ENCODE results near the gene ASB10.

Gene ASB10

GRCh38 chr7:151186640-151187408 is at the start of gene ASB10:
ASB10 (minus strand) TSS chr7:151187250; CDS start chr7:151187130, 120 bp downstream.
- H3K9me3 Mint-ChIP-seq, result no peaks in the 10 kb centered on the region
- DNase-seq (ENCODE audit: low spot score in 2 of 2), result no peak
- H3K4me1 Mint-ChIP-seq, result peaks cover 6% of the 10 kb centered on the region
- H3K4me3 Mint-ChIP-seq, result no peak within 1 kb of the TSS
- H3K27ac Mint-ChIP-seq, result no peak within 1 kb of the TSS
- no peaks in the 10 kb centered on the region for H3K36me3 Mint-ChIP-seq
- peaks cover 22% of the 10 kb centered on the region for H3K27me3 Mint-ChIP-seq
- no peak for ATAC-seq (ENCODE audit: low read depth)

GRCh38 chr7:151236406-151236805 is 49.4 kb upstream of the ASB10 start:
- Mint-ChIP-seq H3K36me3 (peaks cover 9% of the 10 kb centered on the region), H3K4me3 (no peak overlapping the region)
- DNase-seq (ENCODE audit: low spot score in 2 of 2), result no peak

DNA sequence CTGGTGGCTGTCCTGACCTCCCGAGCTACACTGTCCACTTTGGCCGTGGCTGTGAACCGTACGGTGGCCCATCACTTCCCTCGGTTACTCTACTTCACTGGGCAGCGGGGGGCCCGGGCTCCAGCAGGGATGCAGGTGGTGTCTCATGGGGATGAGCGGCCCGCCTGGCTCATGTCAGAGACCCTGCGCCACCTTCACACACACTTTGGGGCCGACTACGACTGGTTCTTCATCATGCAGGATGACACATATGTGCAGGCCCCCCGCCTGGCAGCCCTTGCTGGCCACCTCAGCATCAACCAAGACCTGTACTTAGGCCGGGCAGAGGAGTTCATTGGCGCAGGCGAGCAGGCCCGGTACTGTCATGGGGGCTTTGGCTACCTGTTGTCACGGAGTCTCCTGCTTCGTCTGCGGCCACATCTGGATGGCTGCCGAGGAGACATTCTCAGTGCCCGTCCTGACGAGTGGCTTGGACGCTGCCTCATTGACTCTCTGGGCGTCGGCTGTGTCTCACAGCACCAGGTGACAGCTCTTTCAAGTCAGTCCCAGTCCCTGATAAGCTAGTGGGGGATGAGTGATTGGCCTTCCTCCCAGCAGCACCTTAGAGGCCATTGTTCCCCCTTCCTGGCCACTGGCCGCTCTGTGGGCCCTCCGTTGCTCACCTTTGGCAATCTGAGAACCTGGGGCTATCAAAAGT is 48.2 kb upstream of the ASB10 start:
- peaks cover 28% of the 10 kb centered on the region for H3K4me1 Mint-ChIP-seq
- ATAC-seq (ENCODE audit: low read depth), result no peak
- peaks cover 9% of the 10 kb centered on the region for H3K36me3 Mint-ChIP-seq
- no peak for DNase-seq (ENCODE audit: low spot score in 2 of 2)
- H3K27ac Mint-ChIP-seq, result no peak overlapping the region
- H3K9me3 Mint-ChIP-seq, result no peaks in the 10 kb centered on the region
- no peaks in the 10 kb centered on the region for H3K27me3 Mint-ChIP-seq
- H3K4me3 Mint-ChIP-seq, result no peak overlapping the region

More at GRCh38 chr7:151236406-151236805, 49.4 kb upstream of the ASB10 start:
- no peaks in the 10 kb centered on the region for H3K27me3 Mint-ChIP-seq
- no peak for ATAC-seq (ENCODE audit: low read depth)
- H3K4me1 Mint-ChIP-seq, result peaks cover 28% of the 10 kb centered on the region
- no peak overlapping the region for H3K27ac Mint-ChIP-seq
- H3K9me3 Mint-ChIP-seq, result no peaks in the 10 kb centered on the region

DNA sequence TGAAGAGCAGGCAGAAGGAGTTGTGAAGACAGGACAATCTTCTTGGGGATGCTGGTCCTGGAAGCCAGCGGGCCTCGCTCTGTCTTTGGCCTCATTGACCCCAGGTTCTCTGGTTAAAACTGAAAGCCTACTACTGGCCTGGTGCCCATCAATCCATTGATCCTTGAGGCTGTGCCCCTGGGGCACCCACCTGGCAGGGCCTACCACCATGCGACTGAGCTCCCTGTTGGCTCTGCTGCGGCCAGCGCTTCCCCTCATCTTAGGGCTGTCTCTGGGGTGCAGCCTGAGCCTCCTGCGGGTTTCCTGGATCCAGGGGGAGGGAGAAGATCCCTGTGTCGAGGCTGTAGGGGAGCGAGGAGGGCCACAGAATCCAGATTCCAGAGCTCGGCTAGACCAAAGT is 46.8 kb upstream of the ASB10 start:
- Mint-ChIP-seq H3K36me3 (peaks cover 7% of the 10 kb centered on the region), H3K4me3 (peak overlapping the region; percentile 99), H3K9me3 (no peaks in the 10 kb centered on the region), H3K27me3 (no peaks in the 10 kb centered on the region), H3K27ac (peak overlapping the region; percentile 95), H3K4me1 (peaks cover 23% of the 10 kb centered on the region)
- DNase-seq (ENCODE audit: low spot score in 2 of 2) (no peak), ATAC-seq (ENCODE audit: low read depth) (no peak)

DNA sequence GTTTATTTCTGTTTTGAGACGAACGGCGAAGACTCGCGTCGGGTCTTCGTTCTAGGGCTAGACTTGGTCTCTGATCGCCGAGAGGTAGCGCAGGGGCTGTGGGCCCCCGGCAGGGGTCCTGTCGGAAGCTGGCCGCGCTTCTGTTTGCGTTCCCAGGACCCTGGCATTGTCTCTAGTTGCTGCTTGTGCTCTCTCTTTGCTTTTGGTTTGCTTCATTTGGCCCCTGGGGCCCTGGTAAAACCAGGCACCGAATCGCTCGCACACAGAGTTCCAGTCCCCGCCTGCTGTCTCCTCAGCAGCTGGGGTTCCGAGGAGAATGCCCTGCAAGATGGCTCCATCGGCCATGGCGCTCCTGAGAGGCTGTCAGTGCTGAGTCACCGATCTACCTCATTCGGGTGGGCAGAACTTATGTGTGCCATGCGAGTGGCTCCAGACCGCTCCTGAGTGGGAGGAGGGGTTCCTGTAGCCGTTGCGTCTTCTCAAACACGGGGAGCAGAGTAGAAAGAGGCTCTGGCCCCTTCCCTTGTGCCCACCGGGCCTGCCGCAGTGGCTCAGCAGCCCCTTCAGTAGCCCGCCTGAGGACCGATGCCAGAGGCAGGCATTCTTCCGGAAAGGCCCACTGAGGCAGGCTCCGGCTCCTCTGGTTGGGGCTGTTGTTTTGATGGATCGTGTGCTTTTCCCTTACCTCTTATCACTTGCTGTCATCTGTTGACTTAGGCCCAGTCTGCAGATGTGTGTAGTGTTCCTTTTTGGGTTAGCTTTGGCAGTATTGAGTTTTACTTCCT is 46.1 kb upstream of the ASB10 start:
- Mint-ChIP-seq H3K36me3 (peaks cover 7% of the 10 kb centered on the region), H3K27ac (peak overlapping the region; percentile 95), H3K27me3 (no peaks in the 10 kb centered on the region), H3K4me1 (peaks cover 24% of the 10 kb centered on the region), H3K9me3 (no peaks in the 10 kb centered on the region), H3K4me3 (peak overlapping the region; percentile 99)
- peak; percentile 20 for ATAC-seq (ENCODE audit: low read depth)
- DNase-seq (ENCODE audit: low spot score in 2 of 2), result no peak

GRCh38 chr7:151232091-151232916 is 45.3 kb upstream of the ASB10 start, which contains the start of gene CHPF2:
CHPF2 (plus strand) TSS chr7:151232483; CDS start chr7:151234012, 1,529 bp downstream.
- peak within 1 kb of the TSS; percentile 99 for H3K4me3 Mint-ChIP-seq
- peaks cover 27% of the 10 kb centered on the region for H3K4me1 Mint-ChIP-seq
- H3K27me3 Mint-ChIP-seq, result no peaks in the 10 kb centered on the region
- peaks cover 7% of the 10 kb centered on the region for H3K36me3 Mint-ChIP-seq
- ATAC-seq (ENCODE audit: low read depth) (peak; percentile 97), DNase-seq (ENCODE audit: low spot score in 2 of 2) (peak; percentile 80 to 88)
- H3K9me3 Mint-ChIP-seq, result no peaks in the 10 kb centered on the region
- H3K27ac Mint-ChIP-seq, result peak within 1 kb of the TSS; percentile 95

- peaks cover 36% of the 10 kb centered on the region for H3K4me1 Mint-ChIP-seq
Measured at GRCh38 chr7:151231080-151231479, 44.0 kb upstream of the ASB10 start.

DNA sequence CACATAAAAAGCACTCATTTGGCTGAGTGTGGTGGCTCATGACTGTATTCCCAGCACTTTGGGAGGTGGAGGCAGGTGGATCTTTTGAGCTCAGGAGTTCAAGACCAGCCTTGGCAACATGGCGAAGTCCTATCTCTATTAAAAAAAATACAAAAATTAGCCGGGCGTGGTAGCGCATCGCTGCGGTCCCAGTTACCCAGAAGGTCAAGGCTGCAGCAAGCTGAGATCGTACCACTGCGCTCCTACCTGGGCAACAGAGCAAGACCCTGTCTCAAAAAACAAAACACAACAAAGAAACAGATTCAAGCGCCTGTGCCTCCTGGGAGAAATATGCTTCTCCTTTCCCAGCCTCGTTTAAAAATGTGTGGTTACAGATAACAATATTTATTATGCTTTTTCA is 42.2 kb upstream of the ASB10 start:
- no peak overlapping the region for H3K27ac Mint-ChIP-seq
- peaks cover 9% of the 10 kb centered on the region for H3K36me3 Mint-ChIP-seq
- no peaks in the 10 kb centered on the region for H3K27me3 Mint-ChIP-seq
- no peak overlapping the region for H3K4me3 Mint-ChIP-seq
- H3K9me3 Mint-ChIP-seq, result no peaks in the 10 kb centered on the region
- H3K4me1 Mint-ChIP-seq, result peaks cover 42% of the 10 kb centered on the region
- ATAC-seq (ENCODE audit: low read depth) (no peak), DNase-seq (ENCODE audit: low spot score in 2 of 2) (no peak)

More at GRCh38 chr7:151231080-151231479, 44.0 kb upstream of the ASB10 start:
- Mint-ChIP-seq H3K36me3 (peaks cover 2% of the 10 kb centered on the region), H3K27me3 (no peaks in the 10 kb centered on the region), H3K9me3 (no peaks in the 10 kb centered on the region), H3K4me3 (no peak overlapping the region), H3K27ac (no peak overlapping the region)
- ATAC-seq (ENCODE audit: low read depth) (no peak), DNase-seq (ENCODE audit: low spot score in 2 of 2) (no peak)

DNA sequence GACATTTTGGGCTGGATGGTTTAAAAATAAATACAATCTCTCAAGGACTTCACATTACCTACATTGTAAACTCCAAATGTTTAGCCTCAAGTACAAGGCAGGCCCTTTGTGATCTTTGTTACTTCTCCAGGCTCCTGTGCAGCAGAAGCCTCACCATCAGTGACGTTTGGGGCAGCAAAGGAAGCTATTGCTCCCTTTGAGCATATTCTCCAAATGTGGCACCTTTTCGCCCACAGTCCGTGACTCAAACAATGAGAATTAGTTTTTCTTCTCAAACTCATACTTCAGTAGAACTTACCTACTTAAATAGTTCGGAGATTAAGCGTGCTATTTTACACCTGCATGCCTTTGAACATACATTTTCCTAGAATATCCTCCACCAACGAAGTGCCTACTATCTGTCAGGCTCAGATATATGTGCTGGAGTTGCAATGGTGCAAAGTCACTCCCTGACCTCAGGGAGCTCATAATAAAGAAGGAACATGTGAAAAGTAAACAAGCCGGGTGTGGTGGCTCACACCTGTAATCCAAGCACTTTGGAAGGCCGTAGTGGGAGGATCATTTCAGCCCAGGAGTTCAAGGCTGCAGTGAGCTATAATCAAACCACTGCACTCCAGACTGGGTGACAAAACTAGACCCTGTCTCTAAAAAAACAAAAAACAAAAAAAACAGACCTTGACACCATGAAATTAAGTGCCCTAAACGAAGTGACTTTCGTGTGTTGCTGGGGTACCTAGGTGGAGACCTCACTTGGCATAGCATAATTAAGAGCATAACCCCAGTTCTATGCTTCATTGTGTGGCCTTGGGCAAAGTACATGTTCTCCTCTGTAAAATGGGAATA is 41.2 kb upstream of the ASB10 start:
- ATAC-seq (ENCODE audit: low read depth) (no peak), DNase-seq (ENCODE audit: low spot score in 2 of 2) (no peak)
- Mint-ChIP-seq H3K4me1 (peaks cover 33% of the 10 kb centered on the region), H3K27ac (peak overlapping the region; percentile 70), H3K36me3 (peaks cover 13% of the 10 kb centered on the region), H3K27me3 (no peaks in the 10 kb centered on the region), H3K4me3 (peak overlapping the region; percentile 96), H3K9me3 (no peaks in the 10 kb centered on the region)

- Mint-ChIP-seq H3K4me3 (peak within 1 kb of the TSS; percentile 96), H3K27me3 (no peaks in the 10 kb centered on the region), H3K9me3 (no peaks in the 10 kb centered on the region), H3K27ac (peak within 1 kb of the TSS; percentile 93), H3K36me3 (peaks cover 19% of the 10 kb centered on the region), H3K4me1 (peaks cover 28% of the 10 kb centered on the region)
- ATAC-seq (ENCODE audit: low read depth), result peak; percentile 99
- peak; percentile 92 to 97 for DNase-seq (ENCODE audit: low spot score in 2 of 2)
Measured at GRCh38 chr7:151226875-151227782, 40.1 kb upstream of the ASB10 start, which contains the start of gene ABCF2. ABCF2 (minus strand) TSS chr7:151227205; CDS start chr7:151226458, 747 bp downstream.

DNA sequence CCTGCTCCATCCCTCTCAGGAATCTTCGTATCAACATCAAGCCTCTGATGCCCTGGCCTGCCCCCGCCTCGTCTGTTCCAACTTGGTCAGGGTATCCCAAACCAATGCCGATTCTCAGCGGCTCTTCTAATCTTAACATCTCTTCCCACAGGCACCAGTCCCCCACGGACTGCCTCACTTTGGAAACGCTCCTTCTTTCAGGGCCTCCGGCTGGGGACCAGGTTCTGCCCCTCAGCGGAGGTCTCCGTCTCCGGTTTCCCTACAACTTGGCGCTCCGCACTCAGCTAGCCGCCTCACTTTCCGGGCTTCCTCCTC is 39.5 kb upstream of the ASB10 start:
- no peak for DNase-seq (ENCODE audit: low spot score in 2 of 2)
- Mint-ChIP-seq H3K36me3 (peaks cover 21% of the 10 kb centered on the region), H3K27ac (peak overlapping the region; percentile 93), H3K9me3 (no peaks in the 10 kb centered on the region), H3K4me3 (peak overlapping the region; percentile 96), H3K4me1 (peaks cover 22% of the 10 kb centered on the region), H3K27me3 (no peaks in the 10 kb centered on the region)
- ATAC-seq (ENCODE audit: low read depth), result no peak

DNA sequence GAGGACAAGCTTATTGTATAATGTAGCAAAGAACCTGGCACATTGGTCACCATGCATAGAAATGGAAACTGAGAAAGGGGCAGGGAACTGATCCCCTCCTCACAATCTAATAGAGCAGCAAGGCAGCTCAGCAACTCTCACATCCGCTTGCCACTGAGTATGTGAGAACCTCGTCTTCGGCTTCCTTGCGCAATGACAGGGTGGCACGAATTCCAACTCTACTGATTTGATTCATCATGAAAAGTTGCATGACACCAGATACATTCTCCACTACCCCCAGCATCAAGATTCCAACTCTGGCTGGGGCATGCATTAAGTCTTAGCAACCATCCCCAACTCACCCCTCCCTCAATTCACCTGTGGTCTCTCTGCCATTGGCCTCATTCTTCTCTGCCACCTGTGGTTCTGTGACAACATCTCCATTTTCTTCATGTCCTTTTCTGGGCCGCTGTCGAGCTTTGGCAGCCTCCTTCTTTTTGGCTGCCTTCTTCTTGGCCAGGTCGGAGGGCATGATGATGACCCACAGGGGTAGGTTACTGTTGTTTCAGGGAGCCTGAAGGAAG is 39.0 kb upstream of the ASB10 start:
- H3K4me3 Mint-ChIP-seq, result peak overlapping the region; percentile 96
- no peak for DNase-seq (ENCODE audit: low spot score in 2 of 2)
- peaks cover 22% of the 10 kb centered on the region for H3K4me1 Mint-ChIP-seq
- no peaks in the 10 kb centered on the region for H3K9me3 Mint-ChIP-seq
- ATAC-seq (ENCODE audit: low read depth), result no peak
- H3K27ac Mint-ChIP-seq, result peak overlapping the region; percentile 93
- H3K27me3 Mint-ChIP-seq, result no peaks in the 10 kb centered on the region
- H3K36me3 Mint-ChIP-seq, result peaks cover 23% of the 10 kb centered on the region

Measured in memory B cell (primary cell).